ENCODE measurements around the gene SPAG16.

Gene SPAG16

GRCh38 chr2:214310319-214310718, 1026.1 kb downstream of the SPAG16 start:
- no peak for TF ChIP-seq CTCF (IDR thresholded peaks at IDR 0.05; ENCODE audit: unreplicated experiment in 3 of 3)
- Mint-ChIP-seq H3K27me3 (ENCODE audit: low read depth) (no peaks in the 10 kb centered on the region), H3K4me3 (no peak overlapping the region), H3K36me3 (ENCODE audit: low read depth) (no peaks in the 10 kb centered on the region), H3K4me1 (no peaks in the 10 kb centered on the region), H3K27ac (no peak overlapping the region), H3K9me3 (peaks cover 7% of the 10 kb centered on the region)

GRCh38 chr2:214311031-214311533, 1026.8 kb downstream of the SPAG16 start:
- H3K4me1 Mint-ChIP-seq, result no peaks in the 10 kb centered on the region
- H3K27me3 Mint-ChIP-seq (ENCODE audit: low read depth), result no peaks in the 10 kb centered on the region
- H3K9me3 Mint-ChIP-seq, result peaks cover 7% of the 10 kb centered on the region
- H3K4me3 Mint-ChIP-seq, result no peak overlapping the region
- H3K27ac Mint-ChIP-seq, result no peak overlapping the region
- no peak for TF ChIP-seq CTCF (IDR thresholded peaks at IDR 0.05; ENCODE audit: unreplicated experiment in 3 of 3)
- H3K36me3 Mint-ChIP-seq (ENCODE audit: low read depth), result no peaks in the 10 kb centered on the region

- Mint-ChIP-seq H3K4me3 (no peak overlapping the region), H3K4me1 (no peaks in the 10 kb centered on the region), H3K36me3 (ENCODE audit: low read depth) (no peaks in the 10 kb centered on the region), H3K9me3 (peaks cover 2% of the 10 kb centered on the region), H3K27me3 (ENCODE audit: low read depth) (no peaks in the 10 kb centered on the region), H3K27ac (no peak overlapping the region)
- TF ChIP-seq CTCF (IDR thresholded peaks at IDR 0.05; ENCODE audit: unreplicated experiment in 3 of 3), result no peak
Observed at GRCh38 chr2:214311931-214312749, 1027.9 kb downstream of the SPAG16 start.

GRCh38 chr2:214315324-214315723, 1031.1 kb downstream of the SPAG16 start:
- Mint-ChIP-seq H3K27me3 (ENCODE audit: low read depth) (no peaks in the 10 kb centered on the region), H3K9me3 (no peaks in the 10 kb centered on the region), H3K36me3 (ENCODE audit: low read depth) (no peaks in the 10 kb centered on the region), H3K4me1 (no peaks in the 10 kb centered on the region), H3K27ac (no peak overlapping the region), H3K4me3 (no peak overlapping the region)
- no peak for TF ChIP-seq CTCF (IDR thresholded peaks at IDR 0.05; ENCODE audit: unreplicated experiment in 3 of 3)

- H3K27ac Mint-ChIP-seq, result no peak overlapping the region
- no peaks in the 10 kb centered on the region for H3K27me3 Mint-ChIP-seq (ENCODE audit: low read depth)
- H3K36me3 Mint-ChIP-seq (ENCODE audit: low read depth), result no peaks in the 10 kb centered on the region
- no peaks in the 10 kb centered on the region for H3K9me3 Mint-ChIP-seq
- H3K4me3 Mint-ChIP-seq, result no peak overlapping the region
- no peaks in the 10 kb centered on the region for H3K4me1 Mint-ChIP-seq
- no peak for TF ChIP-seq CTCF (IDR thresholded peaks at IDR 0.05; ENCODE audit: unreplicated experiment in 3 of 3)
Observed at GRCh38 chr2:214320211-214320610, 1035.9 kb downstream of the SPAG16 start.

- TF ChIP-seq CTCF (IDR thresholded peaks at IDR 0.05; ENCODE audit: unreplicated experiment in 3 of 3), result no peak
- no peaks in the 10 kb centered on the region for H3K9me3 Mint-ChIP-seq
- H3K36me3 Mint-ChIP-seq (ENCODE audit: low read depth), result no peaks in the 10 kb centered on the region
- H3K27me3 Mint-ChIP-seq (ENCODE audit: low read depth), result no peaks in the 10 kb centered on the region
- H3K4me1 Mint-ChIP-seq, result no peaks in the 10 kb centered on the region
- no peak overlapping the region for H3K4me3 Mint-ChIP-seq
- no peak overlapping the region for H3K27ac Mint-ChIP-seq
Observed at GRCh38 chr2:214322662-214323061, 1038.4 kb downstream of the SPAG16 start.
